GM12892 (cell line): ENCODE data around the gene ADAMTSL2.

Experiments
- POLR2A ChIP-seq: IDR thresholded peaks from 2 replicates; pipeline ENCODE4 v1.6.1; 2011; ENCODE audit warnings: low read depth, low read length, control low read depth
- TAF1 ChIP-seq: IDR thresholded peaks from 2 replicates; pipeline ENCODE4 v1.6.1; 2011; ENCODE audit warnings: low read depth, mild to moderate bottlenecking, control low read depth, low read length, borderline replicate concordance

GRCh38 chr9:133543772-133544467, 9.4 kb downstream of the ADAMTSL2 start:
- TF ChIP-seq POLR2A (no peak), TAF1 (no peak)
